Pons (tissue), 1 donor: ENCODE measurements around the gene TNFRSF14.

Experiments
- DNase-seq: peaks from one replicate; pipeline ENCODE4 v3.0.0-alpha.2; 2016; ENCODE audit warnings: low spot score

The TNFRSF14 gene

GRCh38 chr1:2587860-2588571, 31.8 kb downstream of the TNFRSF14 start:
- DNase-seq: no peak

- DNase-seq: no peak
Observed at GRCh38 chr1:2588661-2589430, 32.7 kb downstream of the TNFRSF14 start.

- no peak for DNase-seq
Observed at GRCh38 chr1:2589431-2590232, 33.5 kb downstream of the TNFRSF14 start.

GRCh38 chr1:2590233-2591141, 34.3 kb downstream of the TNFRSF14 start:
- no peak for DNase-seq

GRCh38 chr1:2591233-2591580, 35.0 kb downstream of the TNFRSF14 start:
- DNase-seq: no peak

- no peak for DNase-seq
Observed at GRCh38 chr1:2591581-2592261, 35.5 kb downstream of the TNFRSF14 start.

- DNase-seq: no peak
Observed at GRCh38 chr1:2592672-2593071, 36.5 kb downstream of the TNFRSF14 start.

GRCh38 chr1:2593251-2593878, 37.2 kb downstream of the TNFRSF14 start:
- DNase-seq: no peak

GRCh38 chr1:2594001-2594640, 38.0 kb downstream of the TNFRSF14 start:
- DNase-seq: no peak

GRCh38 chr1:2594641-2595131, 38.5 kb downstream of the TNFRSF14 start:
- no peak for DNase-seq

GRCh38 chr1:2595261-2595811, 39.2 kb downstream of the TNFRSF14 start:
- no peak for DNase-seq

- no peak for DNase-seq
Observed at GRCh38 chr1:2595812-2596529, 39.8 kb downstream of the TNFRSF14 start.

- DNase-seq: no peak
Observed at GRCh38 chr1:2596530-2597333, 40.6 kb downstream of the TNFRSF14 start.

GRCh38 chr1:2597441-2598328, 41.5 kb downstream of the TNFRSF14 start:
- DNase-seq: no peak

- DNase-seq: no peak
Observed at GRCh38 chr1:2598329-2598931, 42.3 kb downstream of the TNFRSF14 start.

- DNase-seq: no peak
Observed at GRCh38 chr1:2601721-2602303, 45.6 kb downstream of the TNFRSF14 start.
